Progenitor cell of endocrine pancreas (in vitro differentiated cells): ENCODE data around the gene ARFGAP1. TPM values are rescaled to one million over a fixed set of nuclear protein-coding genes. Genes with fewer than 3 reads are reported as not detected.
"Not testable (repeated sequence)": the region's sequence is repeated elsewhere in the genome, so short reads cannot be mapped to it uniquely, and the experiment has no call there.

Experiments used
- DNase-seq: peaks from one replicate; pipeline ENCODE4 v3.0.0; 2021; ENCODE audit warnings: low spot score; ENCODE audit not compliant: unreplicated experiment
- H3K27ac Mint-ChIP-seq: 2 replicates; pipeline ENCODE4 v1.8.0; 2021; ENCODE audit warnings: mild to moderate bottlenecking, moderate library complexity, mixed read lengths
- H3K27me3 Mint-ChIP-seq: 2 replicates; pipeline ENCODE4 v1.8.0; 2021; ENCODE audit warnings: mixed read lengths
- H3K36me3 Mint-ChIP-seq: 2 replicates; pipeline ENCODE4 v1.8.0; 2022; ENCODE audit warnings: mixed read lengths; ENCODE audit not compliant: insufficient read depth
- H3K4me1 Mint-ChIP-seq: 2 replicates; pipeline ENCODE4 v1.8.0; 2021; ENCODE audit warnings: low read depth, mixed read lengths
- H3K4me3 Mint-ChIP-seq: 2 replicates; pipeline ENCODE4 v1.8.0; 2021; ENCODE audit warnings: low read depth, mild to moderate bottlenecking, moderate library complexity, mixed read lengths
- H3K9me3 Mint-ChIP-seq: 2 replicates; pipeline ENCODE4 v1.8.0; 2021; ENCODE audit warnings: low read depth, mixed read lengths
- CTCF ChIP-seq: fragments of 200-600 bp; sonication (generic); IDR thresholded peaks from one replicate; pipeline ENCODE4 v1.5.0; 2021; ENCODE audit warnings: antibody characterized with exemption, mild to moderate bottlenecking; ENCODE audit not compliant: unreplicated experiment
- total RNA-seq: library from RNA; stranded (reverse); gene quantifications from 2 replicates; pipeline ENCODE4 v1.2.1, GENCODE V29; 2021

The ARFGAP1 gene
- total RNA-seq, 1 donor from 2014 or later, result 119 TPM

- Mint-ChIP-seq H3K36me3 (no peaks in the 10 kb centered on the region), H3K27me3 (peaks cover 39% of the 10 kb centered on the region)
- no peak for TF ChIP-seq CTCF
Measured at GRCh38 chr20:63297796-63298572, 25.4 kb downstream of the ARFGAP1 start.

GRCh38 chr20:63298731-63299312 is 26.2 kb downstream of the ARFGAP1 start:
- Mint-ChIP-seq H3K4me3 (no peak overlapping the region), H3K9me3 (no peaks in the 10 kb centered on the region), H3K36me3 (no peaks in the 10 kb centered on the region), H3K4me1 (no peaks in the 10 kb centered on the region), H3K27ac (no peak overlapping the region), H3K27me3 (peaks cover 39% of the 10 kb centered on the region)
- no peak for TF ChIP-seq CTCF
- DNase-seq, result no peak

More at GRCh38 chr20:63297796-63298572, 25.4 kb downstream of the ARFGAP1 start:
- Mint-ChIP-seq H3K4me1 (no peaks in the 10 kb centered on the region), H3K9me3 (no peaks in the 10 kb centered on the region), H3K4me3 (no peak overlapping the region), H3K27ac (no peak overlapping the region)
- DNase-seq, result no peak

GRCh38 chr20:63301671-63302070 is 29.1 kb downstream of the ARFGAP1 start:
- Mint-ChIP-seq H3K9me3 (no peaks in the 10 kb centered on the region), H3K36me3 (no peaks in the 10 kb centered on the region), H3K27ac (no peak overlapping the region), H3K4me1 (no peaks in the 10 kb centered on the region), H3K4me3 (no peak overlapping the region), H3K27me3 (peaks cover 34% of the 10 kb centered on the region)
- no peak for TF ChIP-seq CTCF
- DNase-seq, result no peak

- DNase-seq, result no peak
- Mint-ChIP-seq H3K4me1 (no peaks in the 10 kb centered on the region), H3K4me3 (no peak overlapping the region), H3K9me3 (no peaks in the 10 kb centered on the region), H3K36me3 (no peaks in the 10 kb centered on the region), H3K27ac (no peak overlapping the region), H3K27me3 (peaks cover 34% of the 10 kb centered on the region)
- no peak for TF ChIP-seq CTCF
Measured at GRCh38 chr20:63303095-63303666, 30.6 kb downstream of the ARFGAP1 start.

GRCh38 chr20:63305393-63305792 is 32.8 kb downstream of the ARFGAP1 start:
- H3K9me3 Mint-ChIP-seq, result no peaks in the 10 kb centered on the region
- H3K27me3 Mint-ChIP-seq, result peaks cover 26% of the 10 kb centered on the region
- no peaks in the 10 kb centered on the region for H3K36me3 Mint-ChIP-seq

GRCh38 chr20:63305933-63306672 is 33.5 kb downstream of the ARFGAP1 start:
- peaks cover 22% of the 10 kb centered on the region for H3K27me3 Mint-ChIP-seq
- not testable (repeated sequence) for H3K4me3 Mint-ChIP-seq, H3K9me3 Mint-ChIP-seq, H3K27ac Mint-ChIP-seq, DNase-seq, H3K4me1 Mint-ChIP-seq, H3K36me3 Mint-ChIP-seq

More at GRCh38 chr20:63305393-63305792, 32.8 kb downstream of the ARFGAP1 start:
- Mint-ChIP-seq H3K4me1 (no peaks in the 10 kb centered on the region), H3K4me3 (no peak overlapping the region), H3K27ac (no peak overlapping the region)
- no peak for DNase-seq
- no peak for TF ChIP-seq CTCF
